Measurements from ENCODE around the gene TAF1B. TPM values are rescaled to one million over a fixed set of nuclear protein-coding genes. Genes with fewer than 3 reads are reported as not detected.

Gene TAF1B
- total and polyA plus RNA-seq, 2 donors (not counting 3 experiments of a cell fraction or from before 2014, with no cell fraction given) = 6.3 to 29.4 TPM

DNA sequence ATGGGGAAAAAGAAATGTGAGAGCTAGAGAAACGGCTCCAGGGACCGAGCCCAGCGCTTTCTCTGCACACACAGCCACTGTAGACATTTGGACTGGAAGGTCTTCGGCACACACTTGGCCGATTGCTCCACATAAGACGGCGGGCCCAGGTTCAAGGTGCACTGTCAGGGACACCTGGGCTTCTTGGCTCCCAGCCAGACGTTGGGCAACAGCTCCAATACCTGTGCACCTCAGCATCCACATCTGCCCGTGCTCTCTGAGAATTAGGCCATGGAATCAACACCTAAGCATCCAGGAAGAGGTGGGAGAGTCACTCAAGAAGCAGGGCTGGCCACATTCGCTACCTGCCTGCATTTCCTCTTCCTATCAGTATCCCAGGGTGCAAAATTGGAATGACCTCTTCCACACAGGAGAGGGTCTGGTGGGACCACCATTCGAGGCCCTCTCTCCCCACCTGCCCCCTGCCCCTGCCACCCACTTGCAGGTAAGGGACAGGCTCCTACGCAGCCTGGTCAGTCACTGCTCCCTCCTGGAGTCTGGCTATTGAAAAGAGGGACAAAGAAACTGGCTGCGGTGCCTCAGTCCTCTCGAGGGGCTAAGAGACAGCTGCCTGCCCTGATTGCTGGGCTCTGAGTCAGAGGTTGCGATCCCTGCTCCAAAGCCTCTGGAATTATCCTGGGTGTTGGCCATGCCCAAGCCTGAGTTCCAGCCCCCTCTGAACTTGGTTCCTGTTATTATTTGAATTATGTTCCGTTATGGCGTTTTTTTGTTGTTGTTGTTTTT is 40.1 kb upstream of the TAF1B start:
- Histone ChIP-seq H3K9ac (replicated peaks; ENCODE audit: extremely low read depth, insufficient read depth, low read length) (no peak overlapping the region), H3K27me3 (ENCODE audit: control insufficient read depth in 2 of 2, insufficient read depth in 2 of 2, low read length in 2 of 2) (no peaks in the 10 kb centered on the region), H3K27ac (ENCODE audit: insufficient read depth, low read depth, low read length) (no peak overlapping the region), H3K9me3 (replicated peaks; ENCODE audit: control insufficient read depth, insufficient read depth, low read length) (no peaks in the 10 kb centered on the region), H2AFZ (ENCODE audit: low read depth, low read length) (no peak overlapping the region), H3K4me3 (replicated peaks in 1 of 3; ENCODE audit: insufficient read depth in 1 of 3, low read depth in 1 of 3, low read length in 3 of 3) (no peak overlapping the region), H3K36me3 (ENCODE audit: control insufficient read depth in 2 of 2, extremely low read depth in 1 of 2, insufficient read depth in 2 of 2, low read length in 2 of 2) (no peaks in the 10 kb centered on the region), H3K79me2 (ENCODE audit: control insufficient read depth, insufficient read depth, low read length) (no peaks in the 10 kb centered on the region), H3K9me1 (replicated peaks; ENCODE audit: control insufficient read depth, extremely low read depth, insufficient read depth, low read length) (no peaks in the 10 kb centered on the region), H4K20me1 (replicated peaks; ENCODE audit: control insufficient read depth, extremely low read depth, insufficient read depth, low read length) (no peaks in the 10 kb centered on the region), H3K4me1 (ENCODE audit: control insufficient read depth, extremely low read depth, insufficient read depth, low read length) (no peaks in the 10 kb centered on the region), H3K4me2 (ENCODE audit: insufficient read depth, low read length) (no peak overlapping the region)
- CTCF ChIA-PET = interaction anchor here (0.7 to 6.8 kb wide), 4 partner anchors 11 to 245 kb away, joined by 3 to 62 read pairs (median 34); no protein-coding TSS in a partner anchor
- BruUV-seq (replicated peaks) = no TSS peak
- POLR2A ChIA-PET = no interaction called here
- FAIRE-seq (no peak), DNase-seq (ENCODE audit: low read depth, low spot score) (no peak)
- TF ChIP-seq, protein P1, sequence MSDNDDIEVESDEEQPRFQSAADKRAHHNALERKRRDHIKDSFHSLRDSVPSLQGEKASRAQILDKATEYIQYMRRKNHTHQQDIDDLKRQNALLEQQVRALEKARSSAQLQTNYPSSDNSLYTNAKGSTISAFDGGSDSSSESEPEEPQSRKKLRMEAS (IDR thresholded peaks at IDR 0.05; ENCODE audit: insufficient read depth, insufficient read length) = no peak
- TF ChIP-seq FOS (IDR thresholded peaks at IDR 0.05; ENCODE audit: borderline replicate concordance, insufficient read depth, low read length) = no peak
- TF ChIP-seq MYC (IDR thresholded peaks at IDR 0.05; ENCODE audit: low read depth, low read length) = no peak
- TF ChIP-seq POLR2A (IDR thresholded peaks at IDR 0.05; ENCODE audit: low read depth, low read length) = no peak
- TF ChIP-seq POLR2AphosphoS5 (IDR thresholded peaks at IDR 0.05; ENCODE audit: insufficient read depth, low read depth, low read length) = no peak
- no peak for TF ChIP-seq EZH2 (IDR thresholded peaks at IDR 0.05; ENCODE audit: borderline replicate concordance, low read depth, low read length, severe bottlenecking)
- TF ChIP-seq JUN (IDR thresholded peaks at IDR 0.05; ENCODE audit: borderline replicate concordance, insufficient read depth, insufficient read length, low read depth) = no peak
- dilution Hi-C loops (cut with MboI; ENCODE audit: extremely low pct_ligation_motif_present, low sequenced_read_pairs) = loop anchor here (10.0 to 25.0 kb wide), 2 partner anchors 159 to 242 kb away; partner anchors contain the start of genes GRHL1 and KLF11
- intact Hi-C loops (cut with micrococcal nuclease) = no loop called here

Data from endothelial cell of umbilical vein (primary cell).